Nephron progenitor cell (in vitro differentiated cells): ENCODE results near the gene HSPA13.

Experiments used
- DNase-seq: peaks from one replicate; pipeline ENCODE4 v3.0.0; 2021
- H3K27ac Mint-ChIP-seq: 2 replicates; pipeline ENCODE4 v1.8.0; 2021; ENCODE audit warnings: mild to moderate bottlenecking, moderate library complexity, mixed read lengths
- H3K27me3 Mint-ChIP-seq: 2 replicates; pipeline ENCODE4 v1.8.0; 2021; ENCODE audit warnings: mild to moderate bottlenecking, low read depth, mixed read lengths; ENCODE audit not compliant: poor library complexity
- H3K36me3 Mint-ChIP-seq: 2 replicates; pipeline ENCODE4 v1.8.0; 2021; ENCODE audit warnings: low read depth, mixed read lengths
- H3K4me1 Mint-ChIP-seq: 2 replicates; pipeline ENCODE4 v1.8.0; 2021; ENCODE audit warnings: mixed read lengths
- H3K4me3 Mint-ChIP-seq: 2 replicates; pipeline ENCODE4 v1.8.0; 2021; ENCODE audit warnings: mild to moderate bottlenecking, moderate library complexity, mixed read lengths
- H3K9me3 Mint-ChIP-seq: 2 replicates; pipeline ENCODE4 v1.8.0; 2021; ENCODE audit warnings: mild to moderate bottlenecking, moderate library complexity, mixed read lengths
- CTCF ChIP-seq: fragments of 200-600 bp; sonication (generic); IDR thresholded peaks from 2 replicates; pipeline ENCODE4 v1.5.0; 2021; ENCODE audit warnings: antibody characterized with exemption

HSPA13 gene

GRCh38 chr21:14382835-14383595 lies at the start of gene HSPA13:
HSPA13 (minus strand) TSS chr21:14383146; CDS start chr21:14383119, 27 bp downstream.
- peaks cover 58% of the 10 kb centered on the region for H3K4me1 Mint-ChIP-seq

GRCh38 chr21:14418920-14419319 lies 36.0 kb upstream of the HSPA13 start:
- H3K4me1 Mint-ChIP-seq, result no peaks in the 10 kb centered on the region
- H3K27ac Mint-ChIP-seq, result no peak overlapping the region

More at GRCh38 chr21:14382835-14383595, at the start of gene HSPA13:
- TF ChIP-seq CTCF, result no peak
- peak within 1 kb of the TSS; percentile 100 for H3K27ac Mint-ChIP-seq
- H3K4me3 Mint-ChIP-seq, result peak within 1 kb of the TSS; percentile 100
- H3K9me3 Mint-ChIP-seq, result no peaks in the 10 kb centered on the region
- peak; percentile 97 for DNase-seq
- peaks cover 23% of the 10 kb centered on the region for H3K36me3 Mint-ChIP-seq
- H3K27me3 Mint-ChIP-seq, result no peaks in the 10 kb centered on the region

GRCh38 chr21:14414932-14415508 lies 32.1 kb upstream of the HSPA13 start:
- no peak overlapping the region for H3K4me3 Mint-ChIP-seq
- peaks cover 4% of the 10 kb centered on the region for H3K27me3 Mint-ChIP-seq
- H3K4me1 Mint-ChIP-seq, result no peaks in the 10 kb centered on the region
- no peak for TF ChIP-seq CTCF
- H3K9me3 Mint-ChIP-seq, result peaks cover 30% of the 10 kb centered on the region
- H3K27ac Mint-ChIP-seq, result no peak overlapping the region
- H3K36me3 Mint-ChIP-seq, result no peaks in the 10 kb centered on the region
- no peak for DNase-seq

More at GRCh38 chr21:14418920-14419319, 36.0 kb upstream of the HSPA13 start:
- peaks cover 35% of the 10 kb centered on the region for H3K9me3 Mint-ChIP-seq
- peaks cover 4% of the 10 kb centered on the region for H3K27me3 Mint-ChIP-seq
- no peak for TF ChIP-seq CTCF
- no peak overlapping the region for H3K4me3 Mint-ChIP-seq
- no peak for DNase-seq
- H3K36me3 Mint-ChIP-seq, result no peaks in the 10 kb centered on the region

- DNase-seq, result no peak
- TF ChIP-seq CTCF, result no peak
- Mint-ChIP-seq H3K4me3 (no peak overlapping the region), H3K4me1 (no peaks in the 10 kb centered on the region), H3K27ac (no peak overlapping the region), H3K27me3 (no peaks in the 10 kb centered on the region), H3K9me3 (peaks cover 18% of the 10 kb centered on the region), H3K36me3 (no peaks in the 10 kb centered on the region)
These were observed 23.0 kb upstream of the HSPA13 start for GRCh38 chr21:14405962-14406361.

GRCh38 chr21:14405225-14405624 lies 22.3 kb upstream of the HSPA13 start:
- Mint-ChIP-seq H3K4me1 (no peaks in the 10 kb centered on the region), H3K27me3 (no peaks in the 10 kb centered on the region), H3K27ac (no peak overlapping the region), H3K4me3 (no peak overlapping the region), H3K9me3 (peaks cover 12% of the 10 kb centered on the region), H3K36me3 (no peaks in the 10 kb centered on the region)
- DNase-seq, result no peak
- no peak for TF ChIP-seq CTCF
